GM21367 (cell line): ENCODE data around the gene SNRPD3.
"Not testable (repeated sequence)": the region's sequence is repeated elsewhere in the genome, so short reads cannot be mapped to it uniquely, and the experiment has no call there.

Experiments used
- ATAC-seq: cut with Tn5 transposase; IDR thresholded peaks from one replicate; pipeline ENCODE4 v1.9.1; 2021; ENCODE audit not compliant: unreplicated experiment

Gene SNRPD3

DNA sequence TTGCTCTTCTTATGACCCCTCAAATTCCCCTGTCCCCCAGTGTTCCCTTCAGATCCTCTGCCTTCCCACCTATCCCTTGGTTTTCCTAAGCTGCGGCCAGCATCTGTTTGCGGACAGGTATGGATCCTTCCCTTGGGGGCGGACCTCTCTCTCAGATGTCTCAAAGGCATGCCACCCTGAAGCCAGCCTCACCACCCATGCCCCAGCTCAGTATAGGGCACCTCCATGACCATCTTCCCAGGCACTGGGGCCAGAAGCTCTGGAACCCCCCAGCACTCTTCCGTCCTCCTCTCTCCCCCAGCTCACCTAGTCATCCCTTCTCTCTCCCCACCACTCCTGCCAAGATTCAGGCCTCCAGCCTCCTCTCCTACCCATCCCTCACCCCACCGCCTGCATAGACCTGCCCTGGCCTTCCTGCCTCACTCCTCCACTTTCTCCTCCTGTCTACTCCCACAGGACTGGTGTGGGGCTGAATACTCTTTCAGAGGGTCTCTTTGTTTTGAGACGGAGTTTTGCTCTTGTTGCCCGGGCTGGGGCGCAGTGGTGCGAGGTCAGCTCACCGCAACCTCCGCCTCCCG lies 34.9 kb downstream of the SNRPD3 start:
- no peak for ATAC-seq

DNA sequence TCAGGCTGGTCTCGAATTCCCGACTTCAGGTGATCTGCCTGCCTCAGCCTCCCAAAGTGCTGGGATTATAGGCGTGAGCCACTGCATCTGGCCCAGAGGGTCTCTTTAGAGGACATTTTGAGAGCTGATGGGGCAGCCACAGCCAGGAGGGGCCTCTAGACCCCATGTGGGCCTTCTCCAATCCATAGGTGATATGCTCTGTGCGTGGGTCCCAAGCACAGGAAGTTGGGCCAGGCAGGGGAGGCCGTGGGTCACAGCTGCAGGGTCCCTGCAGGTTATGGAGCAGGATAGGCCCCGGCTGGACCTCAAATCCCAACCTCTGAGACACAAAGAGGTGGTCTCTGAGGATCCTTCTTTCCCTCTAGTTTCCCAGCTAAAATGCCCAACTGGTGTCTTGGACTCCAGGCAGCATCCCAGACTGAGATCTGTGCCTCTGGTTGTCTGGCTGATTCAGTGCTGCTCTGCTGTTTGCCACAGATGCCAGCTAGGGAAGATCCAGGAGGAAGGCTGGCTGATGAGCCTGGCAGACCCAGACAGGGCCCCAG lies 35.6 kb downstream of the SNRPD3 start:
- ATAC-seq: no peak

DNA sequence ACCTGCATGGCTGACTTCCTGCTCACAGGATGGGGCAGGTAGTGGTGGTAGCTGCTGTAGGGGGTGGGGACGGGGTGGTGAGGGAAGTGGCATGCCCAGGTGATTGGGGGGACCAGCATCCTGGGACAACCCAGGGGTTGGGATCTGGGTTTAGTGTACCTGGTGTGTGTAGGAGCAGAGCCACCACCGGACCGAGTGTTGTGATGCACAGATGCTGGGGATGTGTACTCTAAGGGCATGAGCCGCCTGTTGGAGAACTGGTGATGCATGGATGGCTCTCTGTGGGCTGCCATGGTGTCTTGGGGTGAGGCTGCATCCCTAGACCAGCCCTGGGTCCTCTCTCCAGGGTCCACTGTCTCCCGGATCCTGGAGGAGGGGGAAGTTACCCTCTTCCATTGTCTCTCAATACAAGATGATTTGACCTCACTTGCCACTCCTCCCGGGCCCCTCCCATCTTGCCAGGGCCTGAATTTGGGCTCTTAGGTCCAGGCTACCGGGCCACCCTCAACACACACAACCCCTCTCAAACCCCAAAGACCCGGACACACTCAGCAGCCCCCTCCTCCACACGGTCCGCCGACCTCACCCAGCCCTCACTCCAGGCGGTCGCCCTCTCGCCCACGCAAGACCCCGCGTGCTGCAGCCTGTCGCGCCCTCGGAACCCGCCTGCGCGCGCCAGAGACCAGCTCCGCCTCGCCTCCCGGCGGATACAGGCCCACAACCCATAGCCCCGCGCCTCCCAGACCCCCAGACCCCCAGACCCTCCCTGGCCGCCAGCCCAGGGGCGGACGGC lies 36.5 kb downstream of the SNRPD3 start:
- ATAC-seq: no peak

DNA sequence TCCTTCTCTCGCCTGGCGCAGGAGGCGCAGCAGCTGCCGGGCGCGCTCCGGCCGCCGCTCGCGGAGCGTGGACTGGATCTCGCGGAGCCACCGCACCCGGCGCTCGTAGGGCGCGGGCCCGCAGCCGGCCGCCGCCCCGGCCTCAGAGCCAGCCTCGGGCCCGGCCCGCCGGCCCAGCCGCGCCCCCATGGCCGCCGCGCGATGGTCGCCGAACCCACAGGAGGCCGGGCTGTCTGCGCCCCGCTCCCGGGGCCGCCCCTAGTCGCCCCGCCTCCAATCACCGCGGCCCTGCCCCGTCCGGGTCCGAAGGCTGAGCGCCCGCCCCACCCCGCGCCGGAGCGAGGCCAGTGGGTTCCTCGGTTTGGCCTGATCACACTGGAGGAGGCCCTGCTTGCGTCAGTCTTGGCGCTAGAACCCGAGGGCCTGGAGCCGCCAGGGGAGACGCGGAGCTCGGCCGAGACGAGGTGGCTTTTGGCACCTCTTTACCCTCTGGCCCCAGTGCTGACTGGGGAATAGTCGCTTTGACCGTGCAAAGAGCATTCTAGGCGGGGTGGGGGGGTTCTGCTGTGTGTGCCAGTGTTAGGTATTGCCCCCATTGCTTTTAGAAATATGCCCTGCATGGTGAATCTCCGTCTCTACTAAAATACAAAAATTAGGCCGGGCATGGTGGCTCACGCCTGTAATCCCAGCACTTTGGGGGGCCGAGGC lies 37.2 kb downstream of the SNRPD3 start, which contains the start of gene LRRC75B:
TSS of gene LRRC75B (minus strand) at position 223 of the 708 bp plus-strand sequence. CDS start at position 189, 34 bp downstream.
- no peak for ATAC-seq

DNA sequence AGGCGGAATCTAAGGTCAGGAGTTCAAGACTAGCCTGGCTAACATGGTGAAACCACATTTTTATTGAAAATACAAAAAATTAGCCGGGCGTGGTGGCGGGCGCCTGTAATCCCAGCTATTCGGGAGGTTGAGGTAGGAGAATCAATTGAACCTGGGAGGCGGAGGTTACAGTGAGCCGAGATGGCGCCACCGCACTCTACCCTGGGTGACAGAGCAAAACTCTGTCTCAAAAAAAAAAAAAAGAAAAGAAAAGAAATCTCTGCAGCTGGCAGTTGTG lies 37.7 kb downstream of the SNRPD3 start:
- not testable (repeated sequence) for ATAC-seq

DNA sequence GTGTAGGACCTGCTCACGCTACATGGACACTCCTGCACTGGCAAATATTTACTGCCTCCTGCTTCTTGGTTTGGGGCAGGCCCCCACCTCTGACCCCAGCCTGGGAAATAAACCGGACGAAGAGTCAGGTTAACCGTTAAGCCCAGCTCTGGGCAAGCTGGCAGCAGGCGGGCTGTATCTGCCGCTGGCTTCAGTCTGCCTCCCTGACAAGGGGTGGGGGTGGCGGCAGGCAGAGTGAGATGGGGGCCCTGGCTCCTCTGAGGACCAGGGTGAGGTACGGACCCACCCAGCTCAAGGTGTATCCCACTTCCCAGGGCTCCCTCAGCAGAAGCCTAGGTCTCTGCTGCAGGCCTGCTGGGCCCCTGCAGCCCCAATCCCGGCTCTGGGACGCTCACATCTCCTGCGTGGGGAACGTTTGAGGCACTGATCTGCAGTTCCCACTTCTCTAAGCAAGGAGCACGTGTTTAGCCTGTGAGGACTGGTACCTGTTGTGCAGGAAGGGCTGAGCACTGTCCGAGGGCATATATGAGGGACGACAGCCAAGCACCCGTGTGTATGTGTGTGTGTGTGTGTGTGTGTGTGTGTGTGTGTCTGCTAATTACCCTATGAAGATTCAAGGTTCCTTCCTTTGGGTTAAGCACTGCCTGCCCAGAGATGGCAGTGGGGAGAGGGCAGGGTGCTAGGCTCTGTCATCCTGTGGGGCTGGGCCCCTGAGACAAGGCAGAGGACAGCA lies 38.2 kb downstream of the SNRPD3 start:
- ATAC-seq: no peak

DNA sequence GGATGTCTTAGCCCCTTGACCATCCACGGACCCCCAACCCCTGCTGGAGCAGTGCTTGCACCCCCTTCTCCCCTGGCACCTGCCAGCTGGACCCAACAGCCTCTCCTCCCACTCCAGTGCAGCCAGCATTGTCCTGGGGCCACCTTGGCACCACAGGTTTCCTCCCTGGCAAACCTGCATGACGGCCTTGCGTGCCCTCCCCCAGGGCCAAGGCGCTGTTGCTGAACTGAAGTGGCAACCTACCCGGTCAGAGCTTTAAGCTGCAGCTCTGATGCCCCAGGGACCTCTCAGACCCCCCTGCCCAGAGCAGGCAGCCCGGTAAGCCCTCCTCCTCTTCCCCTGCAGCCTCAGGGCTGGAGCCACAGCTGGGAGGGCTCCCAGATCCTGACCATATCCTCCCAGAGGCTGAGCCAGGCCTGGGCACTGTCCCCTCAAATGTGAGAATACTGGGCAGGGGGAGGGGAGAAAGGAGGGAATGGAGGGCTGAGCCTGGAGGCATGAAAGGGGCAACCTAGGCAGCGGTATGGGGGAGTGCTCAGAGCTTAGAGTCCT lies 38.8 kb downstream of the SNRPD3 start:
- no peak for ATAC-seq

DNA sequence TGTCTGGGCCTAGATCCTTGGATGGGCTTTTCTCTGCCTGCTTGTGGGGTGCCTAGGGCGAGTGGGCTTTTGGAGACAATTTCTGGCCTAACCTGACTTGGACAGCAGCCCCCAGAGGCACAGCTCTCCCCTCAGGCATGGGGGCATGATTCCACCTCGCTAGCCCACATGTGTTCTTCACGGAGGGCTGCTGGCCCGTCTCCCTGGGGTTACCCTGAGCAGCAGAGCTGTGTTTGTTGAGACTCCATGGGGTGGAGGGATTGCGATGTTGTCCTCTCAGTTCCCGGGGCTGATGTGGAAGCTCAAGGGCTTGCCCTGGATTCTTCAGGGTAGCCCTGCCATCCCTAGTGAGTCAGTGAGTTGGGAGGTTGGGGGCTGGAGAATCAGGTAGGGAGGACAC lies 39.4 kb downstream of the SNRPD3 start:
- ATAC-seq: no peak

DNA sequence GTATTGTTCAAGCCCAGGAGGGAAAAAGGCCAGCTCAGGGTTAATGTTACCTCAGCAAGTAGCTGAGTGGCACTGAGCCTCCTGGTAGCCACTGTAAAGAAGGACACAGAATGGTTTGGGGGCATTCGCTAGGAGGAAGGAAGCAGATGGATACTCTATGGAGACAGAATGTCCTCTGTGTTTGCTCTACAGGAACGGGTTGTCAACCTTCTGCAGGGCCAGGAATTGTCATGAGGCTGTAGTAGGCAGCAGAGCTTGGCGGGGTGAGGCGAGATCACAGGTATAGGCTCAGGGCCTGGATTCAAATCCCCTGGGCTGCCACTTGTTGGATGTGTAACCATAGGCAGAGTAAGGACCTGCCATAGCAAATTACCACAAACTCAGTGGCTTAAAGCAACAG lies 40.1 kb downstream of the SNRPD3 start:
- ATAC-seq: no peak

DNA sequence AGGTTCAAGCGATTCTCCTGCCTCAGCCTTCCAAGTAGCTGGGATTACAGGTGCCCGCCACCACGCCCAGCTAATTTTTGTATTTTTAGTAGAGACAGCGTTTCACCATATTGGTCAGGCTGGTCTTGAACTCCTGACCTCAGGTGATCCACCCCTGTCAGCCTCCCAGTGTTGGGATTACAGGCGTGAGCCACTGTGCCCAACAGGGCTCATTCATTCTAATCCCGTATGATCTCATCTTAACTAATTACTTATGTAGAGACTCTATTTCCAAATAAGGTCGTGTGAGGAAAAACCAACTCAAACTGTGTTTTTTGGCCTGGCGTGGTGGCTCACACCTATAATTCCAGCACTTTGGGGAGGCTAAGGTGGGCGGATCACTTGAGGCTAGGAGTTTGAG lies 41.3 kb downstream of the SNRPD3 start:
- ATAC-seq: not testable (repeated sequence)

DNA sequence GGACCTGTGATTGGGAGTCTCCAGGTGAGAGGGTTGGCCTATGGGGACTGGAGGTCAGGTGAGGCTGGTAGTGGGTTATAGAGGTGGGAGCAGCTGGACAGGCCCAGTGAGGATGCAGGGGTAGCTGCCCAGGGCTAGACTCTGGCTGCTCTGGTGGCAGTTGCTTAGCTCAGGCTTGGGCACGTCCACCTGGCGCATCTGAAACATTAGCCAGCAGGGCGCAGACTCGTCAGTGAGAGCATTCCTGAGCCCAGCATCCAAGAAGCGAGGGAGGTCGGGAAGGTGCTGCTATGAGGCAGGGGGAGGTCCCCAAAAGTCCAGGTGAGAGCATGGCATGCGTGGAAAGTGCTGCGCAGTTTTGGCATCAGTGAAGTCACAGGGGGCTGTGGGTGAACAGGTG lies 43.7 kb downstream of the SNRPD3 start:
- no peak for ATAC-seq

DNA sequence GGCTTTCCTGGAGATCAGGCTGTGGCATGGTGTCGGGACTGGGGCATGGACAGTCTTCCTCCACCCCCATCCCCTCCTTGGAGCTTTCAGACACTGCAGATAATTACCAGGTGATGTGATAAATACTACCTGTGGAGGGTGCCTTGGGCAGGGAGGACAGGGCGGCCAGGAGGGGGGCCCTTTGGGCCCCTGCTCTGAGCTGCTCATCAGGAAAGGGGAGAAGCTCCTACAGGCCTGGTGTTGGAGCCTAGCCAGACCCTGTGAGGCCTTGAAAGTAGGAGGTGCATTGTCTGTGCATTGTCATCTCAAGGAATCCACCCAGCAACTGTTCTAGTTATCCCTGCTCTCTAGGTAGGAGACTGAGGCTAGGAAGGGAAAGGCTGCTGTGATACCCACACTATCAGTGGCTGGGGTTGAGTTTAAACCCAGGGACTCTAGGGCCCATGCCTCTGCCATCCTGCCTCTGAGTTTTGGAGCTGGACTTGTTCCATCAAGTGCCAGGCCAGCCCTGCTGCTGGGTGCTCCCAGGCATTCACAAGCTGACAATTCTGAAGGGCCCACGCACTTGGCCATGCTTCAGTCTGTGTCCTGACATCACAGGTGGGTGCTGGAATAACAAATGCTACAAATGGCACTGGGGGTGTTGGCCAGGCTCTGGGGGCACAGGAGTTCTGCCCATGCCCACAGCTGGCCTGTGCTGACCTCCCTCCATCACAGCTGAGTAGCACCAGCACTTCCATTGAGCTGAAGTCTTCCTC lies 44.3 kb downstream of the SNRPD3 start:
- ATAC-seq: not testable (repeated sequence)

DNA sequence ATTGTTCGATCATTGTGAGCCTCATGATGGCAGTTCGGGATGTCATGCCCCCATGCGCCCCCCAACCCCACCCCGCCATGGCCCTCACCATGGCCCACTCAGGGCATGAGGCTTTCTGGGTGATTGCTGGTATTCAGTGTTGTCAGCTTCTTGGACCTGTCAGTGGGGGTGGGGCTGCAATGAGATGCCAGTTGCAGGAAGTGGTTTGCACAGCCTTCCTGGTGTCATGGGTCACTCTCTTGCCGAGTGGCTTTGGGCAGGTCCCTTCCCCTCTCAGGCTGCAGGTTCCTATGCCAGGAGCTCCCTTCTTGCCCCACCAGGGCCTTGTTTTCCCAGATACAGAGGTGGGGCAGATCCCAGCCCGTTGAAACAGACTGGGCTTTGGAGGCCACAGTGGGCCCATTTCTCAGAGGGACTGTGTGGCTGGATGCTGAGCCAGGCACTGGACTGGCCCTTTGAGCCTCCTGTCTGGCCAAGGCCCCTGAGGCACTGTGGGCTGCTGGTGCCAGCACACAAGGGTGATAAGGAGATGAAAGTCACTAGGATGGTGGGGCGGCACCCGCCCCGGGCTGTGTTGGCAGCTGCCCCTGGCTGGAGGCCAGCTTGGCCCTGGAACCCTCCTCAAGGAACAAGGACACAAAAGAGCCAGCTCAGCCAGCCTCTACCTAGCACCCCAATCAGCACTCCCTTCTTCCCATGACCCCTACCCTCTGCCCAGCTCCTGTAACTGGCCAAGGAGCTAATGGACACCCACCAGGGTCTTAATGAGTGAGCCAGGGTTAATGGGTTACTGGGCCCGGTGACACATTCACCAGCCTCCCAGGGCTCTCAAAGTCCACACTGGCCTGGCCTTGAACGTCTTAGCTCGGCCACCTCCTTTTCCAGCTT lies 45.7 kb downstream of the SNRPD3 start:
- no peak for ATAC-seq

DNA sequence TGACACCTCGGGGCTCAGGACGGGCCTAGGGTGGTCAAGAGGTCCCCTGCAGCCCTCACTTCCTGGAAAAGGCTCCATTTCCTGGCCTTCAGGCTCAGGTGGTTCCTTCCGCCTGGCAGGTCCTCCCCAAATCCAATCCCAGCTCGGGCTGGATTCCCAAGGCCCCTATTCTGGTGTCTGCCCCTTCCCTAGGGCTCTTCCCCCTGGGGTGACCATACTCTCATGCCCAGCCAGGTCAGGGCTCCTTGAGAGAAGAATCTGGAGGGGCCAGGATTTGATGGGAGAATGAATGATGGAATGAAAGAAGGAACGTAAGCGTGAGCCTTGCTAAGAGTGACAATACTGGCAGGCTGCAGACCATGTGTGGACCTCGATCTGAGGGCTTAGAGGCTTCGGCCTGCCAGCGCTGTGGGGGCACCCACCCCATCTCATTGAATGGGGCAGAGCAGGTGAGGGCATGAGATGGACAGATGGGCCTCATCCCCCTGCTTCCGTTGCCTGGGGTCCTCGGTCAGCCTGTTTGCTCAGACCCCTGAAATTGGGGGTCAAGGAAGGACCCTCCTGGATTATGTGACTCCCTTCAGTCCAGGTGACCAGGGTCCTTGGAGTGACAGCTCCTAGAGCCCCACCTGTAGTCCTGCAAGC lies 46.4 kb downstream of the SNRPD3 start:
- ATAC-seq: not testable (repeated sequence)

DNA sequence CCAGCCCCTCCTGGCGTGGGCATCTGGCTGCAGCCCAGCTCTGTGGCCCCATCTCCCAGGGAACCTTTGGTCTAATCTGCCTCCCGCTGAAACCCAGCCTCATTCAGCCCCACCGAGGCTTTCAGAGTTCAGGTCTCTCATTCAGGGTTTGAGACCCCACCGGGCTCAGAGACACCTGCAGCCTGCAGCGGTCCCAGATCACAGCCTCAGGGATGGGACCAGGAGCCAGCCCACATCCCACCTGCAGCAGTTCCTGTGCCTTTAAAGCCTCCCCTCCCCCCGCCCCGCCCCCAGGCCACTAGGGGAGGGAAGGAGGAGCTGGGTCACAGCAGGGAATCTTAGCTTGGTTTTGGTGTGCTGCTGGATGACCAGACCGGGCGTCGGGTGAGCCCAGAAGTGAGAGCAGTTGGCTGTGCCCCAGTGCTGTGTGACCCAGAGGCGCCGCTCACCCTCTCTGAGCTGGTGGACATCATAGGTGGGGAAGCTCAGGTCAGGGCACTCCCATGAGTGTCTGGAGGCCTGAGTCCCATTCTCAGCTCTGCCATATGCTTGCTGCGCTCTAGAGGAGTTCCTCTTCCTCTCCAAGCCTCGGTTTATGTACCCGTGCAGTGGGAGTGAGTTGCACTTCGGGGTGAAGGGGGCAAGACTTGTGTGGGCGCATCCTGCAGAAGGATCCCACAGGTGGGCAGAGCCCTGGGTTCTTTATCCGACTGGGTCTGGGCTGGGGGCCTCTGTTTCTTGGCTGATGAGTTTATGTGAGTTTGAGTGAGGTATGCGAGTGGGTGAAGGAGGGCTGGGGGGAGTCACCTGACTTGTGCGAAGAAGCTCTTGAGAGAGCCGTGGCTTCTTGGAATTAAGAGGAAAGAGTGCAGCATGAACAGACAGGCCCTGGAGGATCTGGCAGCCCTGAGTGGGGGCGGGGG lies 47.3 kb downstream of the SNRPD3 start, which contains the start of gene GGT1:
TSS of gene GGT1 (plus strand) at position 347 of the 923 bp plus-strand sequence. CDS start 7,889 bp downstream, outside the sequence.
- ATAC-seq: not testable (repeated sequence)

DNA sequence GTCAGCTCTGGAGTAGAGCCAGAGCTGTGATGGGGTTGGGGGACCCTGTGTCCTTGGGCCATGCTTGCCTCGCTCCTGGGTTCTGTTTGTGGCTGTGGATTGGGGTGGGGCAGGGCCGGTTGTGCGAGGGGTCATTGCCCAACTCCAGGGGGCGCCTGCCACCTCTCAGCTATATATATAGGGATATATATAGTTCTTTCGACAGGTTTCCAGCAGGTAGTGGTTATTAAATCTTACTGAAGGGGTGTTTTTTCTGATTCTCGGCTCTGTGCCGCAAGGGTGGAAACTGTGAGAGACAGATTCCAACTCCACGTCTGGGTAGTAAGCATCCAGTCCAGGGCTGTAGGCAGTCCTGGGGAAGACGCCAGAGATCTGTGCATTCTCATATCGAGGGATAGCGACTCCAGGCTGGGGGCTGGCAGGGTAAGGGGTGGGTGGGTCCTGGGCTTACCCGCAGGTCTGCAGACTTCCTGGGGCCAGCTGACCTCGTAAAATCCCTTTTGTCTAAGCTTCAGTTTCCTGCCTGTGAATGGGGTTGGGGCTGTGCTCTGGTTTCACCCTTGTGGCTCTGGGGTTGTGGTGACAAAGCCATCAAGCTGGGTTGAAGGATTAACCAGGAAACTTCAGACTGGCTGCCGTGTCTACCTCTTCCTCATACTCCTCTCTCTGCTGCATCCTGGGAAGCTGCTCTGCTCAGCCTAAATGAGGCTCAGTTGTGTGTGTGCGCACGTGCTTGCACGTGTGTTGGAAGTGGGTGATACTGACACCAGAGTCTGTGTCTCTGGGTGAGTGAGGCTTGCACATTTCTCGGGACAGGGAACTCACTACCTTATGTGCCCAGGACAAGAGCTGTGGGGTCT lies 48.2 kb downstream of the SNRPD3 start:
- ATAC-seq: not testable (repeated sequence)

DNA sequence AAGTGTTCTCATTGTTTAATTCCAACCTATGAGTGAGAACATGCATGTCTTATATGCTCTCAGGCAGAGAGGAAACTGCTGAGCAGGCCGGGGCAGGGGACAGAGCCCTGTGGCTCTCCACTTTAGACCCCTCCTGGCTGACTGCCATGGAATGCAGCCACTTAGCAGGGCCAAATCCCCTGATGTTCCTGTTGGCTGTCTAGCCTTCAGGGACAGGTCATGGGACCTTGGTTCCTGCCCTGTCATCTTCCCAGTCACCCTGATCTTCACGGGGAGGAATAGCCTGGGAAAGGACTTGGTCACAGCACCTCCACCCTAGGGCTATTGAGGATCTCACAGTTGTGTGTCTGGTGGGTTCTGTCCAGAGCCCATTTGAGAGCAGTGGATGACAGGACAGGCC lies 50.5 kb downstream of the SNRPD3 start:
- not testable (repeated sequence) for ATAC-seq
